Gastrocnemius medialis (tissue), 4 donors: ENCODE measurements around the gene RAD51B.

Source experiments
- POLR2A ChIP-seq, 2 donors: fragments of 450-650 bp; IDR thresholded peaks; one replicate each; pipeline ENCODE4 v1.6.1; 2017; ENCODE audit warnings: antibody characterized with exemption in 2 of 2, mild to moderate bottlenecking in 2 of 2, moderate library complexity in 2 of 2
- TF ChIP-seq, protein P1 (sequence below), 5 experiments: fragments of 450-650 bp in 3 of 5; fragments of 200-600 bp in 2 of 5; sonication (generic) in 2 of 5; IDR thresholded peaks in 4 of 5; conservative IDR thresholded peaks in 1 of 5; 1 replicate in 4 of 5; 2 replicates in 1 of 5; pipeline ENCODE4 v1.5.1; 2016 to 2019; ENCODE audit warnings: antibody characterized with exemption in 5 of 5, mild to moderate bottlenecking in 3 of 5, moderate library complexity in 3 of 5

DNA sequence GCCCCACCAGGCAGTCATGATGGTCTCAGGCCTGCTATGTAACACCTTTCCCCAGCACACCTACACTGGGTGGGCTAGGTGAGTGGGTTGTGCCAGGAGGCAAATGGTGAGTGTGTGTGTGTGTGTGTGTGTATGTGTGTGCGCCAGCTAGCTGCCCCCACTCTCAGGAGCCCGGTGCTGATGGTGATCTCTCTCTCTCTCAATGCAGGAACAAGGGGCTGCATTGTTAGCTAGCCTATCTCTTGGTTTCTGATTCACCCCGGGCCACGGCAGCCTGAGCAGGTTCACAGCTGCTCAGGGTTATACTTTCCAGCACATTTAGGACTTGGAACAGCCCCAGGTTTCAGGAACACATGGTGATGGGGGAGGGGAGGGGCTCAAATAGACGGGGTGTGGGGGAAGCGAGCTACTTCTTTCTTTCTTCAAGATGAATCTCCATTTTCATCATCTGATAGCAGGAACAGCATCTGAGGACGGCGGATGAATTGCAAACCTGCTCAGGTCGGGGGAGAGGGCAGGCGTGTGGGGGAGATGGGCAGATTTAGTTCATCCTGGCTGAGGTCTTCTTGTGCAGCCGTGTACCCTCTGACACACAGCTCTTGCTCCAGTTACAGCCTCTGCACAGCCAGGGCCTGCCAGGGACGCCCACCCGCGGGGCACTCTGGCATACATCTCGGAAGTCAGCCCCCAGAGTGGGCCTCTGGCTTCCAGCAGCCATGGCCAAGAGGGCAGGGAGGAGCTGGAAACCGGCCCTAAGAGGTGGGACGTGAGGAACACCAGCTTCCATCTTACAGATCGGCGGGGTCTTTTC, 835.6 kb downstream of the RAD51B start:
- no peak for TF ChIP-seq POLR2A (IDR thresholded peaks at IDR 0.05)
- TF ChIP-seq, protein P1, sequence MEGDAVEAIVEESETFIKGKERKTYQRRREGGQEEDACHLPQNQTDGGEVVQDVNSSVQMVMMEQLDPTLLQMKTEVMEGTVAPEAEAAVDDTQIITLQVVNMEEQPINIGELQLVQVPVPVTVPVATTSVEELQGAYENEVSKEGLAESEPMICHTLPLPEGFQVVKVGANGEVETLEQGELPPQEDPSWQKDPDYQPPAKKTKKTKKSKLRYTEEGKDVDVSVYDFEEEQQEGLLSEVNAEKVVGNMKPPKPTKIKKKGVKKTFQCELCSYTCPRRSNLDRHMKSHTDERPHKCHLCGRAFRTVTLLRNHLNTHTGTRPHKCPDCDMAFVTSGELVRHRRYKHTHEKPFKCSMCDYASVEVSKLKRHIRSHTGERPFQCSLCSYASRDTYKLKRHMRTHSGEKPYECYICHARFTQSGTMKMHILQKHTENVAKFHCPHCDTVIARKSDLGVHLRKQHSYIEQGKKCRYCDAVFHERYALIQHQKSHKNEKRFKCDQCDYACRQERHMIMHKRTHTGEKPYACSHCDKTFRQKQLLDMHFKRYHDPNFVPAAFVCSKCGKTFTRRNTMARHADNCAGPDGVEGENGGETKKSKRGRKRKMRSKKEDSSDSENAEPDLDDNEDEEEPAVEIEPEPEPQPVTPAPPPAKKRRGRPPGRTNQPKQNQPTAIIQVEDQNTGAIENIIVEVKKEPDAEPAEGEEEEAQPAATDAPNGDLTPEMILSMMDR (IDR thresholded peaks at IDR 0.05 in 4 of 5, conservative IDR thresholded peaks at IDR 0.05 in 1 of 5): no peak
